ENCODE data around the gene MED26.

GRCh38 chr19:16562608-16563025, 65.4 kb downstream of the MED26 start:
- TF ChIP-seq EZH2 (IDR thresholded peaks at IDR 0.05; ENCODE audit: insufficient read depth, poor library complexity, severe bottlenecking) (no peak), EZH2phosphoT487 (IDR thresholded peaks at IDR 0.05; ENCODE audit: insufficient read depth, low read depth) (no peak)

Data from GM23248 (cell line).